HEK293 (cell line): ENCODE data around the gene IL36B.
"Not testable (repeated sequence)": the region's sequence is repeated elsewhere in the genome, so short reads cannot be mapped to it uniquely, and the experiment has no call there.

Source experiments
- CTCF ChIA-PET: fragments of 350-600 bp; formaldehyde crosslinking; extraction: SDS; loops from one replicate; lab custom pipeline; 2021; ENCODE audit warnings: antibody characterized with exemption; lab: Yijun Ruan, JAX
- POLR2A ChIA-PET: fragments of 300-600 bp; formaldehyde crosslinking; extraction: SDS; loops from one replicate; lab custom pipeline; 2020; ENCODE audit warnings: antibody characterized with exemption, inconsistent platforms; lab: Yijun Ruan, JAX
- H3K27ac ChIP-seq: fragments of 200-500 bp; sonication (Bioruptor generic); 2 replicates; pipeline ENCODE4 v1.5.1; 2014; ENCODE audit warnings: low read depth, low read length, control low read depth, inconsistent platforms; ENCODE audit errors: extremely low read depth
- H3K36me3 ChIP-seq, 2 experiments: fragments of 200-500 bp in 1 of 2; sonication (Bioruptor generic) in 1 of 2; 1 replicate in 1 of 2; 2 replicates in 1 of 2; pipeline ENCODE4 v1.5.1; 2014 to 2017; ENCODE audit warnings: inconsistent platforms in 2 of 2, low read length in 2 of 2; ENCODE audit not compliant: control insufficient read depth in 2 of 2, insufficient read depth in 1 of 2
- H3K4me1 ChIP-seq: fragments of 200-500 bp; sonication (Bioruptor generic); 2 replicates; pipeline ENCODE4 v1.5.1; 2014; ENCODE audit warnings: mild to moderate bottlenecking, low read length, inconsistent platforms; ENCODE audit not compliant: control insufficient read depth, insufficient read depth
- H3K4me3 ChIP-seq: 2 replicates; pipeline ENCODE4 v1.5.1; 2011; ENCODE audit warnings: low read depth, mild to moderate bottlenecking, control low read depth, low read length, moderate library complexity
- H3K9me3 ChIP-seq: fragments of 200-500 bp; sonication (Bioruptor generic); 2 replicates; pipeline ENCODE4 v1.5.1; 2014; ENCODE audit warnings: low read depth, low read length, inconsistent platforms; ENCODE audit not compliant: control insufficient read depth, insufficient read depth
- IKZF3 ChIP-seq: fragments of 450-650 bp; IDR thresholded peaks from 2 replicates; pipeline ENCODE4 v1.5.0; 2018; ENCODE audit warnings: missing biosample characterization, mild to moderate bottlenecking, missing genetic modification characterization, moderate library complexity
- KLF10 ChIP-seq: fragments of 450-650 bp; IDR thresholded peaks from 2 replicates; pipeline ENCODE4 v1.5.1; 2018; ENCODE audit warnings: missing biosample characterization, mild to moderate bottlenecking, missing genetic modification characterization
- SP3 ChIP-seq: fragments of 450-650 bp; formaldehyde crosslinking; IDR thresholded peaks from 2 replicates; pipeline ENCODE4 v1.5.1; 2016; ENCODE audit warnings: missing biosample characterization, missing genetic modification characterization
- ZFP3 ChIP-seq: fragments of 450-650 bp; formaldehyde crosslinking; IDR thresholded peaks from 2 replicates; pipeline ENCODE4 v1.5.1; 2016; ENCODE audit warnings: low read depth, missing biosample characterization, missing genetic modification characterization
- ZNF248 ChIP-seq: fragments of 450-650 bp; formaldehyde crosslinking; IDR thresholded peaks from 2 replicates; pipeline ENCODE4 v1.5.1; 2017; ENCODE audit warnings: missing biosample characterization, missing genetic modification characterization
- ZNF423 ChIP-seq: fragments of 450-650 bp; formaldehyde crosslinking; IDR thresholded peaks from 2 replicates; pipeline ENCODE4 v1.5.1; 2016; ENCODE audit warnings: missing biosample characterization, missing genetic modification characterization
- ZNF561 ChIP-seq: fragments of 450-650 bp; IDR thresholded peaks from 2 replicates; pipeline ENCODE4 v1.5.1; 2018; ENCODE audit warnings: missing biosample characterization, missing genetic modification characterization, borderline replicate concordance
- ZNF596 ChIP-seq: fragments of 450-650 bp; IDR thresholded peaks from 2 replicates; pipeline ENCODE4 v1.5.0; 2018; ENCODE audit warnings: missing biosample characterization, mild to moderate bottlenecking, missing genetic modification characterization, moderate library complexity
- TF ChIP-seq, protein P1 (sequence below): fragments of 450-650 bp; formaldehyde crosslinking; IDR thresholded peaks from 2 replicates; pipeline ENCODE4 v1.5.1; 2017; ENCODE audit warnings: missing biosample characterization, missing genetic modification characterization
- TF ChIP-seq, protein P2 (sequence below): fragments of 450-650 bp; formaldehyde crosslinking; IDR thresholded peaks from 2 replicates; pipeline ENCODE4 v1.5.1; 2016; ENCODE audit warnings: missing biosample characterization, missing genetic modification characterization
- TF ChIP-seq, protein P3 (sequence below): fragments of 450-650 bp; formaldehyde crosslinking; IDR thresholded peaks from 2 replicates; pipeline ENCODE4 v1.5.1; 2016; ENCODE audit warnings: missing biosample characterization, missing genetic modification characterization, borderline replicate concordance

The IL36B gene

DNA sequence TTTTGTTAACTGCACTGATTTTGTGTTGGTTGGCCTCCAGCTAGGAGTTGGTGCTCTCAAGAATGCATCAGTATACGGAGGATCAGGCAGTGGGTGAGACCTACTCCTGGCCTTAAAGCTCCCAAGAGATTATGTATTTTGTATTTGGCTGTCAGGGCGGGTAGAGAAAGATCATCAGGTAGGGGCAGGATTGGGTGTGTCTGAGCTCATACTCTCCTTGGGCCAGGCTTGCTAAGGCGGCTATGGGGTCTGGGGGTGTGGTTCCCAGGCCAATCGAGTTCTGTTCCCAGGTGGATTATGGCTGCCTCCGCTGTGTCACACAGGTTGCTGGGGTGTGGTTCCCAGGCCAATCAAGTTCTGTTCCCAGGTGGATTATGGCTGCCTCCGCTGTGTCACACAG is 45.9 kb upstream of the IL36B start:
- Histone ChIP-seq H3K4me3 (no peak overlapping the region), H3K27ac (no peak overlapping the region), H3K9me3 (no peaks in the 10 kb centered on the region), H3K36me3 (no peaks in the 10 kb centered on the region), H3K4me1 (no peaks in the 10 kb centered on the region)
- no peak for TF ChIP-seq IKZF3 (tag by site-specific recombination)
- TF ChIP-seq, protein P1, sequence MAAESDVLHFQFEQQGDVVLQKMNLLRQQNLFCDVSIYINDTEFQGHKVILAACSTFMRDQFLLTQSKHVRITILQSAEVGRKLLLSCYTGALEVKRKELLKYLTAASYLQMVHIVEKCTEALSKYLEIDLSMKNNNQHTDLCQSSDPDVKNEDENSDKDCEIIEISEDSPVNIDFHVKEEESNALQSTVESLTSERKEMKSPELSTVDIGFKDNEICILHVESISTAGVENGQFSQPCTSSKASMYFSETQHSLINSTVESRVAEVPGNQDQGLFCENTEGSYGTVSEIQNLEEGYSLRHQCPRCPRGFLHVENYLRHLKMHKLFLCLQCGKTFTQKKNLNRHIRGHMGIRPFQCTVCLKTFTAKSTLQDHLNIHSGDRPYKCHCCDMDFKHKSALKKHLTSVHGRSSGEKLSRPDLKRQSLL (tag by site-specific recombination) = no peak
- no peak for TF ChIP-seq ZNF561
- TF ChIP-seq, protein P2, sequence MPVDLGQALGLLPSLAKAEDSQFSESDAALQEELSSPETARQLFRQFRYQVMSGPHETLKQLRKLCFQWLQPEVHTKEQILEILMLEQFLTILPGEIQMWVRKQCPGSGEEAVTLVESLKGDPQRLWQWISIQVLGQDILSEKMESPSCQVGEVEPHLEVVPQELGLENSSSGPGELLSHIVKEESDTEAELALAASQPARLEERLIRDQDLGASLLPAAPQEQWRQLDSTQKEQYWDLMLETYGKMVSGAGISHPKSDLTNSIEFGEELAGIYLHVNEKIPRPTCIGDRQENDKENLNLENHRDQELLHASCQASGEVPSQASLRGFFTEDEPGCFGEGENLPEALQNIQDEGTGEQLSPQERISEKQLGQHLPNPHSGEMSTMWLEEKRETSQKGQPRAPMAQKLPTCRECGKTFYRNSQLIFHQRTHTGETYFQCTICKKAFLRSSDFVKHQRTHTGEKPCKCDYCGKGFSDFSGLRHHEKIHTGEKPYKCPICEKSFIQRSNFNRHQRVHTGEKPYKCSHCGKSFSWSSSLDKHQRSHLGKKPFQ (tag by site-specific recombination) = no peak
- ChIA-PET POLR2A (no interaction called here), CTCF (interaction anchor here (0.9 to 1.5 kb wide), 2 partner anchors 18 to 40 kb away, joined by 3 to 5 read pairs; no protein-coding TSS in a partner anchor)

DNA sequence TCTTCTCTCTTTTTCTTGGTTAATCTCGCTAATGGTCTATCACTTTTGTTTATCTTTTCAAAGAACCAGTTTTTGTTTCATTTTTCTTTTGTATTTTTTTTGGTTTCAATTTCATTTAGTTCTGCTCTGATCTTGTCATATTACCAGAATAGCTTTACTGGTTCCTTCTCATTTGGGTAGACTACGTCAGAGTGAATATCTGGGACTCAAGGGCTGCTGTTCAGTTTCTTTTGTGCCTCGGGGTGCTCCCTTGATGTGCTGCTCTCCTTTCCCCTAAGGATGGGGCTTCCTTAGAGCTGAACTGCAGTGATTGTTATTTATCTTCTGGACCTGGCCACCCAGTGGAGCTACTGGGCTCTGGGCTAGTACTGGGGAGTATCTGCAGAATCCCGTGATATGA is 45.4 kb upstream of the IL36B start:
- H3K9me3 ChIP-seq = no peaks in the 10 kb centered on the region
- ChIA-PET POLR2A (no interaction called here), CTCF (interaction anchor here (0.7 to 1.5 kb wide), 3 partner anchors 18 to 101 kb away, joined by 3 to 5 read pairs (median 3); no protein-coding TSS in a partner anchor)
- H3K27ac ChIP-seq = no peak overlapping the region
- H3K36me3 ChIP-seq = no peaks in the 10 kb centered on the region
- no peak for TF ChIP-seq KLF10 (tag by site-specific recombination)
- no peak for TF ChIP-seq ZNF423 (tag by site-specific recombination)
- TF ChIP-seq ZNF596 (tag by site-specific recombination) = no peak
- TF ChIP-seq ZFP3 (tag by site-specific recombination) = no peak
- no peaks in the 10 kb centered on the region for H3K4me1 ChIP-seq
- H3K4me3 ChIP-seq = no peak overlapping the region

DNA sequence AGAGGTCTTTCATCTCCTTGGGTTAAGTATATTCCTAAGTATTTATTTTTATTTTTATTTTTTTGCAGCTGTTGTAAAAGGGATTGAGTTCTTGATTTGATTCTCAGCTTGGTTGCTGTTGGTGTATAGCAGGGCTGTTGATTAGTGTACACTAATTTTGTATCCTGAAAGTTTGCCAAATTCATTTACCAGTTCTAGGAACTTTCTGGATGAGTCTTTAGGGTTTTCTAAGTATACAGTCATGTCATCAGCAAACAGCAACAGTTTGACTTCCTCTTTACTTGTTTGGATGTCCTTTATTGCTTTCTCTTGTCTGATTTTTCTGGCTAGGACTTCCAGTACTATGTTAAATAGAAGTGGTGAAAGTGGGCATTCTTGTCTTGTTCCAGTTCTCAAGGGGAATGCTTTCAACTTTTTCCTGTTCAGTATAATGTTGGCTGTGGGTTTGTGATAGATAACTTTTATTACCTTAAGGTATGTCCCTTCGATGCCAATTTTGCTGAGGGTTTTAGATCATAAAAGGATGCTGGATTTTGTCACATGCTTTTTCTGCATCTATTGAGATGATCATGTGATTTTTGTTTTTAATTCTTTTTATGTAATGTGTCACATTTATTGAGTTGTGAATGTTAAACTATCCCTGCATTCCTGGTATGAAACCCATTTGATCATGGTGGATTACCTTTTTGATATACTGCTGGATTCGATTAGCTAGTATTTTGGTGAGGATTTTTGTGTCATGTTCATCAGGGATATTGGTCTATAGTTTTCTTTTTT is 44.4 kb upstream of the IL36B start:
- H3K36me3 ChIP-seq, H3K4me1 ChIP-seq, H3K4me3 ChIP-seq, POLR2A ChIA-PET, H3K27ac ChIP-seq, H3K9me3 ChIP-seq: not testable (repeated sequence)
- CTCF ChIA-PET = interaction anchor here (0.7 to 1.5 kb wide), 4 partner anchors 13 to 159 kb away, joined by 3 to 5 read pairs (median 3); no protein-coding TSS in a partner anchor

DNA sequence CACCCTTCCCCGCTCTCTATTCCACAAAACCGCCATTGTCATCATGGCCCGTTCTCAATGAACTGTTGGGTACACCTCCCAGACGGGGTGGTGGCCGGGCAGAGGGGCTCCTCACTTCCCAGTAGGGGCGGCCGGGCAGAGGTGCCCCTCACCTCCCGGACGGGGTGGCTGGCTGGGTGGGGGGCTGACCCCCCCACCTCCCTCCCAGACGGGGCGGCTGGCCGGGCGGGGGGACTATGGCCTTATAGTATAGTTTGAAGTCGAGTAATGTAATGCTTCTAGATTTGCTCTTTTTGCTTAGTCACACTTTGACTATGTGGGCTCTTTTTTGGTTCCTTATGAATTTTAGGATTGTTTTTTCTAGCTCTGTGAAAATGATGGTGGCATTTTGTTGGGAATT is 43.6 kb upstream of the IL36B start:
- H3K36me3 ChIP-seq, H3K4me1 ChIP-seq, POLR2A ChIA-PET, H3K4me3 ChIP-seq, H3K27ac ChIP-seq, H3K9me3 ChIP-seq: not testable (repeated sequence)
- CTCF ChIA-PET = interaction anchor here (1.1 kb wide), 1 partner anchor 13 kb away, joined by 3 read pairs; no protein-coding TSS in a partner anchor

DNA sequence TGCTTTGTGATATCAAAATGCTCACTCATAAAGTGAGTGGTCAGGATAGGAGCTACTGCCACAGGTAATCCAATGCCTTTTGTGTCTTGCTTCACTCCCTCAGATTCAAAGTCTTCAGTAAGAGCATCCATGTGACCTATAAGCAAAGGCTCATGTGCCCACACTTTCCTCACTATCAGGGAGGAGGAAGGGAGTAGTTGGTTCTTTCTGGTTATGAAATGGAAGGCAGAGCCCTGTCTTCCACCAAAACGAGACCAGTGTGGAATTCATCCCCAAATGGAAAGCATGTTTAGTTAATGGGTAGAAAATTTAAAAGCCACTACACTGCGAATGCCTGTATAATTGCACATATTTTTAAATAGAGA is 40.9 kb upstream of the IL36B start:
- ChIA-PET POLR2A (no interaction called here), CTCF (interaction anchor here (0.9 kb wide), 1 partner anchor 10 kb away, joined by 4 read pairs; no protein-coding TSS in a partner anchor)
- no peaks in the 10 kb centered on the region for H3K4me1 ChIP-seq

More for the DNA sequence above, 40.9 kb upstream of the IL36B start:
- H3K9me3 ChIP-seq = no peaks in the 10 kb centered on the region
- no peaks in the 10 kb centered on the region for H3K36me3 ChIP-seq
- TF ChIP-seq, protein P3, sequence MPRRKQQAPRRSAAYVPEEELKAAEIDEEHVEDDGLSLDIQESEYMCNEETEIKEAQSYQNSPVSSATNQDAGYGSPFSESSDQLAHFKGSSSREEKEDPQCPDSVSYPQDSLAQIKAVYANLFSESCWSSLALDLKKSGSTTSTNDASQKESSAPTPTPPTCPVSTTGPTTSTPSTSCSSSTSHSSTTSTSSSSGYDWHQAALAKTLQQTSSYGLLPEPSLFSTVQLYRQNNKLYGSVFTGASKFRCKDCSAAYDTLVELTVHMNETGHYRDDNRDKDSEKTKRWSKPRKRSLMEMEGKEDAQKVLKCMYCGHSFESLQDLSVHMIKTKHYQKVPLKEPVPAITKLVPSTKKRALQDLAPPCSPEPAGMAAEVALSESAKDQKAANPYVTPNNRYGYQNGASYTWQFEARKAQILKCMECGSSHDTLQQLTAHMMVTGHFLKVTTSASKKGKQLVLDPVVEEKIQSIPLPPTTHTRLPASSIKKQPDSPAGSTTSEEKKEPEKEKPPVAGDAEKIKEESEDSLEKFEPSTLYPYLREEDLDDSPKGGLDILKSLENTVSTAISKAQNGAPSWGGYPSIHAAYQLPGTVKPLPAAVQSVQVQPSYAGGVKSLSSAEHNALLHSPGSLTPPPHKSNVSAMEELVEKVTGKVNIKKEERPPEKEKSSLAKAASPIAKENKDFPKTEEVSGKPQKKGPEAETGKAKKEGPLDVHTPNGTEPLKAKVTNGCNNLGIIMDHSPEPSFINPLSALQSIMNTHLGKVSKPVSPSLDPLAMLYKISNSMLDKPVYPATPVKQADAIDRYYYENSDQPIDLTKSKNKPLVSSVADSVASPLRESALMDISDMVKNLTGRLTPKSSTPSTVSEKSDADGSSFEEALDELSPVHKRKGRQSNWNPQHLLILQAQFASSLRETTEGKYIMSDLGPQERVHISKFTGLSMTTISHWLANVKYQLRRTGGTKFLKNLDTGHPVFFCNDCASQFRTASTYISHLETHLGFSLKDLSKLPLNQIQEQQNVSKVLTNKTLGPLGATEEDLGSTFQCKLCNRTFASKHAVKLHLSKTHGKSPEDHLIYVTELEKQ = no peak
- no peak for TF ChIP-seq ZNF248 (tag by site-specific recombination)
- TF ChIP-seq SP3 (tag by site-specific recombination) = no peak
- H3K27ac ChIP-seq = no peak overlapping the region
- H3K4me3 ChIP-seq = no peak overlapping the region
